WTC11 (cell line): ENCODE data around the gene PPP1R14B.

Experiments used
- ATF1 ChIP-seq: sonication (generic); formaldehyde crosslinking; IDR thresholded peaks from 2 replicates; pipeline ENCODE4 v1.8.1; 2023; ENCODE audit warnings: mild to moderate bottlenecking, moderate library complexity, missing genetic modification reagents
- ESRRA ChIP-seq: sonication (generic); formaldehyde crosslinking; IDR thresholded peaks from 2 replicates; pipeline ENCODE4 v1.8.1; 2022; ENCODE audit warnings: mild to moderate bottlenecking, missing genetic modification reagents, borderline replicate concordance
- SMAD3 ChIP-seq: sonication (generic); formaldehyde crosslinking; IDR thresholded peaks from 2 replicates; pipeline ENCODE4 v1.8.0; 2022; ENCODE audit warnings: missing genetic modification reagents, mild to moderate bottlenecking, borderline replicate concordance
- TF ChIP-seq, protein P1 (sequence below): sonication (generic); formaldehyde crosslinking; IDR thresholded peaks from 2 replicates; pipeline ENCODE4 v1.8.1; 2023; ENCODE audit warnings: mild to moderate bottlenecking, missing genetic modification reagents, moderate library complexity
- TF ChIP-seq, protein P2 (sequence below): fragments of 200-600 bp; IDR thresholded peaks from 2 replicates; pipeline ENCODE4 v1.8.0; 2022; ENCODE audit warnings: antibody characterized with exemption
- TF ChIP-seq, protein P3 (sequence below): sonication (generic); formaldehyde crosslinking; IDR thresholded peaks from 2 replicates; pipeline ENCODE4 v1.8.0; 2022; ENCODE audit warnings: mild to moderate bottlenecking, missing genetic modification reagents

DNA sequence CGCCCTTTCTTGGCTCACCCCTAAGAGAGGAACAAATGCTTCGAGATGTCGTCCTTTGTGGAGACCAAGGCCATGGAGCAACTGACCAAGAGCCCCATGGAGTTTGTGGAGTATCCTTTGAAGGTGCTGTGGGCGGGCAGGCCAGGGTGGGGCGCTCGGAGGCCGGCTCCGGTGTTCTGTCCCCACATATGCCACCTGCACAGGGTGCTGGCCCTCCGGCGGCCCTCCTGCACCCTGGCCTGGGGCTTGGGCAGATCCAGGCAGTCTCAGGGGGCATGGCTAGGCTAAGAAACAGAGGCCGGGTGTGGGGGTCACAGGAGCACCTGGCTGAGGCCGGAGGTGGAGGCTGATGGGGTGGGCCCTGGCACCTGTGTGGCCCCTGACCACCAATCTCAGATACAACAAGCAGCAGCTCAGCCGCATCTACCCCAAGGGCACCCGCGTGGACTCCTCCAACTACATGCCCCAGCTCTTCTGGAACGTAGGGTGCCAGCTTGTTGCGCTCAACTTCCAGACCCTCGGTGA, 14.9 kb upstream of the PPP1R14B start:
- TF ChIP-seq, protein P1, sequence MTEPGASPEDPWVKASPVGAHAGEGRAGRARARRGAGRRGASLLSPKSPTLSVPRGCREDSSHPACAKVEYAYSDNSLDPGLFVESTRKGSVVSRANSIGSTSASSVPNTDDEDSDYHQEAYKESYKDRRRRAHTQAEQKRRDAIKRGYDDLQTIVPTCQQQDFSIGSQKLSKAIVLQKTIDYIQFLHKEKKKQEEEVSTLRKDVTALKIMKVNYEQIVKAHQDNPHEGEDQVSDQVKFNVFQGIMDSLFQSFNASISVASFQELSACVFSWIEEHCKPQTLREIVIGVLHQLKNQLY (CRISPR knock-in tag), result no peak
- TF ChIP-seq, protein P2, sequence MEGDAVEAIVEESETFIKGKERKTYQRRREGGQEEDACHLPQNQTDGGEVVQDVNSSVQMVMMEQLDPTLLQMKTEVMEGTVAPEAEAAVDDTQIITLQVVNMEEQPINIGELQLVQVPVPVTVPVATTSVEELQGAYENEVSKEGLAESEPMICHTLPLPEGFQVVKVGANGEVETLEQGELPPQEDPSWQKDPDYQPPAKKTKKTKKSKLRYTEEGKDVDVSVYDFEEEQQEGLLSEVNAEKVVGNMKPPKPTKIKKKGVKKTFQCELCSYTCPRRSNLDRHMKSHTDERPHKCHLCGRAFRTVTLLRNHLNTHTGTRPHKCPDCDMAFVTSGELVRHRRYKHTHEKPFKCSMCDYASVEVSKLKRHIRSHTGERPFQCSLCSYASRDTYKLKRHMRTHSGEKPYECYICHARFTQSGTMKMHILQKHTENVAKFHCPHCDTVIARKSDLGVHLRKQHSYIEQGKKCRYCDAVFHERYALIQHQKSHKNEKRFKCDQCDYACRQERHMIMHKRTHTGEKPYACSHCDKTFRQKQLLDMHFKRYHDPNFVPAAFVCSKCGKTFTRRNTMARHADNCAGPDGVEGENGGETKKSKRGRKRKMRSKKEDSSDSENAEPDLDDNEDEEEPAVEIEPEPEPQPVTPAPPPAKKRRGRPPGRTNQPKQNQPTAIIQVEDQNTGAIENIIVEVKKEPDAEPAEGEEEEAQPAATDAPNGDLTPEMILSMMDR, result no peak
- no peak for TF ChIP-seq ESRRA (CRISPR knock-in tag)
- TF ChIP-seq ATF1 (CRISPR knock-in tag), result no peak
- TF ChIP-seq SMAD3, result no peak
- TF ChIP-seq, protein P3, sequence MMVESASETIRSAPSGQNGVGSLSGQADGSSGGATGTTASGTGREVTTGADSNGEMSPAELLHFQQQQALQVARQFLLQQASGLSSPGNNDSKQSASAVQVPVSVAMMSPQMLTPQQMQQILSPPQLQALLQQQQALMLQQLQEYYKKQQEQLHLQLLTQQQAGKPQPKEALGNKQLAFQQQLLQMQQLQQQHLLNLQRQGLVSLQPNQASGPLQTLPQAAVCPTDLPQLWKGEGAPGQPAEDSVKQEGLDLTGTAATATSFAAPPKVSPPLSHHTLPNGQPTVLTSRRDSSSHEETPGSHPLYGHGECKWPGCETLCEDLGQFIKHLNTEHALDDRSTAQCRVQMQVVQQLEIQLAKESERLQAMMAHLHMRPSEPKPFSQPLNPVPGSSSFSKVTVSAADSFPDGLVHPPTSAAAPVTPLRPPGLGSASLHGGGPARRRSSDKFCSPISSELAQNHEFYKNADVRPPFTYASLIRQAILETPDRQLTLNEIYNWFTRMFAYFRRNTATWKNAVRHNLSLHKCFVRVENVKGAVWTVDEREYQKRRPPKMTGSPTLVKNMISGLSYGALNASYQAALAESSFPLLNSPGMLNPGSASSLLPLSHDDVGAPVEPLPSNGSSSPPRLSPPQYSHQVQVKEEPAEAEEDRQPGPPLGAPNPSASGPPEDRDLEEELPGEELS (CRISPR knock-in tag), result no peak
